Mesothelial cell of epicardium (in vitro differentiated cells): Measurements from ENCODE around the gene IL1B. TPM values are rescaled to one million over a fixed set of nuclear protein-coding genes. Genes with fewer than 3 reads are reported as not detected.

Experiments used
- DNase-seq, 2 experiments: peaks; one replicate each; pipeline ENCODE4 v3.0.0; 2021; ENCODE audit warnings: low spot score in 2 of 2; ENCODE audit not compliant: unreplicated experiment in 2 of 2
- H3K27ac Mint-ChIP-seq: 2 replicates; pipeline ENCODE4 v1.8.0; 2021; ENCODE audit warnings: mixed read lengths
- H3K27me3 Mint-ChIP-seq: 2 replicates; pipeline ENCODE4 v1.8.0; 2021; ENCODE audit warnings: low read depth, mixed read lengths
- H3K36me3 Mint-ChIP-seq: 2 replicates; pipeline ENCODE4 v1.8.0; 2021; ENCODE audit warnings: mixed read lengths
- H3K4me1 Mint-ChIP-seq: 2 replicates; pipeline ENCODE4 v1.8.0; 2021; ENCODE audit warnings: mixed read lengths
- H3K4me3 Mint-ChIP-seq: 2 replicates; pipeline ENCODE4 v1.8.0; 2021; ENCODE audit warnings: mild to moderate bottlenecking, moderate library complexity, mixed read lengths
- H3K9me3 Mint-ChIP-seq: 2 replicates; pipeline ENCODE4 v1.8.0; 2021; ENCODE audit warnings: mixed read lengths
- CTCF ChIP-seq: fragments of 200-600 bp; sonication (generic); IDR thresholded peaks from one replicate; pipeline ENCODE4 v1.5.0; 2021; ENCODE audit warnings: antibody characterized with exemption; ENCODE audit not compliant: unreplicated experiment
- total RNA-seq: library from RNA; stranded (reverse); gene quantifications from 3 replicates; pipeline ENCODE4 v1.2.1, GENCODE V29; 2021

IL1B gene
- total RNA-seq, 1 donor from 2014 or later: 1.3 TPM

- no peak for DNase-seq
- H3K27me3 Mint-ChIP-seq: peaks cover 13% of the 10 kb centered on the region
- H3K4me3 Mint-ChIP-seq: no peak overlapping the region
- H3K36me3 Mint-ChIP-seq: peaks cover 1% of the 10 kb centered on the region
- no peak overlapping the region for H3K27ac Mint-ChIP-seq
- no peaks in the 10 kb centered on the region for H3K4me1 Mint-ChIP-seq
- peaks cover 15% of the 10 kb centered on the region for H3K9me3 Mint-ChIP-seq
- TF ChIP-seq CTCF: no peak
Observed at GRCh38 chr2:112876971-112877361, 40.4 kb upstream of the IL1B start.

- no peak for TF ChIP-seq CTCF
- peaks cover 14% of the 10 kb centered on the region for H3K27me3 Mint-ChIP-seq
- no peak for DNase-seq
- H3K9me3 Mint-ChIP-seq: peaks cover 20% of the 10 kb centered on the region
- no peaks in the 10 kb centered on the region for H3K4me1 Mint-ChIP-seq
- no peak overlapping the region for H3K27ac Mint-ChIP-seq
- H3K4me3 Mint-ChIP-seq: no peak overlapping the region
- H3K36me3 Mint-ChIP-seq: peaks cover 3% of the 10 kb centered on the region
Observed at GRCh38 chr2:112876257-112876970, 39.8 kb upstream of the IL1B start.

- H3K4me1 Mint-ChIP-seq: peaks cover 20% of the 10 kb centered on the region
- no peak overlapping the region for H3K27ac Mint-ChIP-seq
- DNase-seq: no peak
- no peak for TF ChIP-seq CTCF
- H3K9me3 Mint-ChIP-seq: peaks cover 24% of the 10 kb centered on the region
- H3K27me3 Mint-ChIP-seq: peaks cover 17% of the 10 kb centered on the region
- no peak overlapping the region for H3K4me3 Mint-ChIP-seq
- H3K36me3 Mint-ChIP-seq: peaks cover 3% of the 10 kb centered on the region
Observed at GRCh38 chr2:112870841-112871835, 34.6 kb upstream of the IL1B start.

GRCh38 chr2:112869258-112869842 is 32.8 kb upstream of the IL1B start:
- Mint-ChIP-seq H3K9me3 (peaks cover 29% of the 10 kb centered on the region), H3K4me1 (peaks cover 20% of the 10 kb centered on the region), H3K4me3 (no peak overlapping the region), H3K27me3 (peaks cover 17% of the 10 kb centered on the region), H3K36me3 (peaks cover 3% of the 10 kb centered on the region), H3K27ac (no peak overlapping the region)
- TF ChIP-seq CTCF: no peak
- peak in 1 of 2 experiments; percentile 57 for DNase-seq

- peaks cover 42% of the 10 kb centered on the region for H3K9me3 Mint-ChIP-seq
- H3K36me3 Mint-ChIP-seq: peaks cover 5% of the 10 kb centered on the region
- no peak for TF ChIP-seq CTCF
- peaks cover 20% of the 10 kb centered on the region for H3K4me1 Mint-ChIP-seq
- peaks cover 13% of the 10 kb centered on the region for H3K27me3 Mint-ChIP-seq
- DNase-seq: no peak
- H3K4me3 Mint-ChIP-seq: no peak overlapping the region
- H3K27ac Mint-ChIP-seq: no peak overlapping the region
Observed at GRCh38 chr2:112867701-112868631, 31.4 kb upstream of the IL1B start.
